OCI-LY3 (cell line): ENCODE data around the gene PLEKHA7.

Source experiments
- H2AFZ ChIP-seq: fragments of 200-600, 300-600 bp; shearing (Covaris generic); 2 replicates; pipeline ENCODE4 v1.6.0; 2014; ENCODE audit warnings: antibody characterized with exemption, low read depth, low read length
- H3K27ac ChIP-seq: fragments of 200-600, 300-600 bp; sonication (generic); 2 replicates; pipeline ENCODE4 v1.5.1; 2014; ENCODE audit warnings: mild to moderate bottlenecking, low read length, moderate library complexity, mixed read lengths
- H3K27me3 ChIP-seq: fragments of 200-600, 300-600 bp; sonication (generic); 2 replicates; pipeline ENCODE4 v1.6.1; 2014; ENCODE audit warnings: low read depth, low read length, mixed read lengths
- H3K36me3 ChIP-seq: fragments of 200-600, 300-600 bp; sonication (generic); replicated peaks from 2 replicates; pipeline ENCODE3; 2014; ENCODE audit warnings: low read depth, low read length, mixed read lengths
- H3K4me1 ChIP-seq: fragments of 300-600, 200-600 bp; sonication (generic); 2 replicates; pipeline ENCODE4 v1.6.1; 2014; ENCODE audit warnings: low read length, mixed read lengths
- H3K4me2 ChIP-seq: fragments of 200-600, 300-600 bp; sonication (generic); 2 replicates; pipeline ENCODE4 v1.6.1; 2014; ENCODE audit warnings: low read length, mixed read lengths
- H3K4me3 ChIP-seq: fragments of 300-600, 200-600 bp; sonication (generic); 2 replicates; pipeline ENCODE4 v1.5.1; 2014; ENCODE audit warnings: antibody characterized with exemption, mild to moderate bottlenecking, low read length, moderate library complexity
- H3K79me2 ChIP-seq: fragments of 300-600, 200-600 bp; shearing (Covaris generic); 2 replicates; pipeline ENCODE4 v1.6.1; 2014; ENCODE audit warnings: mild to moderate bottlenecking, low read length, mixed read lengths
- H3K9ac ChIP-seq: fragments of 300-600, 200-600 bp; shearing (Covaris generic); 2 replicates; pipeline ENCODE4 v1.6.0; 2014; ENCODE audit warnings: mild to moderate bottlenecking, low read length, moderate library complexity
- H3K9me3 ChIP-seq: fragments of 200-600, 300-600 bp; shearing (Covaris generic); 2 replicates; pipeline ENCODE4 v1.6.1; 2014; ENCODE audit warnings: low read length, mixed read lengths; ENCODE audit not compliant: insufficient read depth
- H4K20me1 ChIP-seq: fragments of 200-600, 300-600 bp; sonication (generic); 2 replicates; pipeline ENCODE4 v1.6.1; 2016; ENCODE audit warnings: low read length, mixed read lengths; ENCODE audit not compliant: insufficient read depth
- EZH2phosphoT487 ChIP-seq: fragments of 200-600 bp; shearing (Covaris generic); IDR thresholded peaks from 2 replicates; pipeline ENCODE4 v1.6.1; 2018; ENCODE audit warnings: antibody characterized with exemption, mixed run types, low read depth
- TF ChIP-seq, protein P1 (sequence below): fragments of 200-600, 300-600 bp; sonication (generic); IDR thresholded peaks from 2 replicates; pipeline ENCODE4 v1.5.1; 2014; ENCODE audit warnings: antibody characterized with exemption, low read length, low read depth

PLEKHA7 gene

GRCh38 chr11:16879690-16880089, 134.5 kb downstream of the PLEKHA7 start:
- H3K27ac ChIP-seq: no peak overlapping the region
- H3K9ac ChIP-seq: no peak overlapping the region
- H3K9me3 ChIP-seq: no peaks in the 10 kb centered on the region
- H4K20me1 ChIP-seq: no peaks in the 10 kb centered on the region
- no peak overlapping the region for H3K4me2 ChIP-seq
- no peak for TF ChIP-seq EZH2phosphoT487
- no peaks in the 10 kb centered on the region for H3K36me3 ChIP-seq
- H2AFZ ChIP-seq: no peak overlapping the region
- peaks cover 47% of the 10 kb centered on the region for H3K27me3 ChIP-seq
- H3K79me2 ChIP-seq: no peaks in the 10 kb centered on the region
- no peak overlapping the region for H3K4me3 ChIP-seq
- H3K4me1 ChIP-seq: no peaks in the 10 kb centered on the region

DNA sequence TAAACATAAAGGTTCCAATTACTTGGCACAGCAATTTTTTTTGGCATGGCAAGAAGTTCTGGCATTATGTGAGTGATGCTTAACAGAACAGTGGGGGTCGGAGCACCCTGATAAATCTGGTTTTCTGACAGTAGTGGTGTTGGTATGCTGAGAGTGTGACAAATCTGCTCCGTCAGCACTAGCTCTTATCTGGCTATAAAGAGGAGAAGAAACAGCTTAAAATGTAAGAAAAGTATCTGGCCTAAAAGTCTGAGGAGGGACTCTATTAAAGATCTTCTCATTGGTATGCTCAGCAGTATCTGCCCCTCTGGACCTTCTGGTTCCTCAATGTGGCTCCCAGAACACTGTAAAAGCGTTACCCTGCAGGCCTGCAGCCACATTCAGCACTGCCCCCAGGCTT, 137.4 kb downstream of the PLEKHA7 start:
- peaks cover 39% of the 10 kb centered on the region for H3K27me3 ChIP-seq
- H3K4me3 ChIP-seq: no peak overlapping the region
- H3K36me3 ChIP-seq: no peaks in the 10 kb centered on the region
- H3K4me1 ChIP-seq: no peaks in the 10 kb centered on the region
- no peak overlapping the region for H3K27ac ChIP-seq
- H3K79me2 ChIP-seq: no peaks in the 10 kb centered on the region
- no peaks in the 10 kb centered on the region for H3K9me3 ChIP-seq
- TF ChIP-seq, protein P1, sequence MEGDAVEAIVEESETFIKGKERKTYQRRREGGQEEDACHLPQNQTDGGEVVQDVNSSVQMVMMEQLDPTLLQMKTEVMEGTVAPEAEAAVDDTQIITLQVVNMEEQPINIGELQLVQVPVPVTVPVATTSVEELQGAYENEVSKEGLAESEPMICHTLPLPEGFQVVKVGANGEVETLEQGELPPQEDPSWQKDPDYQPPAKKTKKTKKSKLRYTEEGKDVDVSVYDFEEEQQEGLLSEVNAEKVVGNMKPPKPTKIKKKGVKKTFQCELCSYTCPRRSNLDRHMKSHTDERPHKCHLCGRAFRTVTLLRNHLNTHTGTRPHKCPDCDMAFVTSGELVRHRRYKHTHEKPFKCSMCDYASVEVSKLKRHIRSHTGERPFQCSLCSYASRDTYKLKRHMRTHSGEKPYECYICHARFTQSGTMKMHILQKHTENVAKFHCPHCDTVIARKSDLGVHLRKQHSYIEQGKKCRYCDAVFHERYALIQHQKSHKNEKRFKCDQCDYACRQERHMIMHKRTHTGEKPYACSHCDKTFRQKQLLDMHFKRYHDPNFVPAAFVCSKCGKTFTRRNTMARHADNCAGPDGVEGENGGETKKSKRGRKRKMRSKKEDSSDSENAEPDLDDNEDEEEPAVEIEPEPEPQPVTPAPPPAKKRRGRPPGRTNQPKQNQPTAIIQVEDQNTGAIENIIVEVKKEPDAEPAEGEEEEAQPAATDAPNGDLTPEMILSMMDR: no peak
- TF ChIP-seq EZH2phosphoT487: no peak
- no peak overlapping the region for H2AFZ ChIP-seq
- H4K20me1 ChIP-seq: no peaks in the 10 kb centered on the region
- no peak overlapping the region for H3K4me2 ChIP-seq
- H3K9ac ChIP-seq: no peak overlapping the region

DNA sequence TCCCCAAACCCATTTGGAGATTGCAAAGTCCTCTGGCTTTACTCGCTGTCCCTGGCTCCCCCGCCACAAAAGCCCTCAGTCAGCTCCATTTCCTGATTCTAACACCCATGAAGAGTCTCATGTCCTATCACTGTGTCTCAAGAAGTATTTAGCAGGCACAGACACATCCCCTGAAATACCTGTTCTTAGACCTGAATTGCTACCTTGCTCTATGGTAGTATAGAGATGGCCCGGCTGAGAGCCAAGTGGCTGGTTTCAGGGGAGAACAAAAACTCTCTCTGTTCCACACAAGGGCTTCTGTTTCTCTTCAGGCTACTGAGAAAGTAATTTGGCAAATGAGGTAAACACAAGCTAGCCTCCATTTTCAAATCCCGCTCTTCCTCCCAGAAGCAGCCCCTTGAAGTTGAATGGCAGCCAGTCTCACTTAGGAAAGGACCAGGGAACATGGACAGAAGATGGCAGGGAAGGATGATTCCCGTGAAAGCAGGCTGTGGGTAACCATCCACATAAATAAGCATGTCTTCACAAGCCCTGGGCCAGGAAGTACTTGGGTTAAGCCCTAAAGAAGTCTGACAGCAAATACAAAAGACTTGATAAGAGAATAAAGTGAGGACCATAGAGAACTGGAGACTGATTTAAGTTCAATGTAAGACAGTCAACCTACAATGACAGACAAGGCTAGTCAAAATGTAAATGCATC, 138.0 kb downstream of the PLEKHA7 start:
- H3K4me1 ChIP-seq: no peaks in the 10 kb centered on the region
- H3K27me3 ChIP-seq: peaks cover 40% of the 10 kb centered on the region
- no peak overlapping the region for H3K4me3 ChIP-seq
- no peaks in the 10 kb centered on the region for H3K36me3 ChIP-seq
- no peaks in the 10 kb centered on the region for H3K9me3 ChIP-seq
- H3K79me2 ChIP-seq: no peaks in the 10 kb centered on the region
- no peak overlapping the region for H3K27ac ChIP-seq
- no peaks in the 10 kb centered on the region for H4K20me1 ChIP-seq
- H2AFZ ChIP-seq: no peak overlapping the region
- TF ChIP-seq, protein P1: no peak
- no peak for TF ChIP-seq EZH2phosphoT487
- H3K9ac ChIP-seq: no peak overlapping the region
- H3K4me2 ChIP-seq: no peak overlapping the region

DNA sequence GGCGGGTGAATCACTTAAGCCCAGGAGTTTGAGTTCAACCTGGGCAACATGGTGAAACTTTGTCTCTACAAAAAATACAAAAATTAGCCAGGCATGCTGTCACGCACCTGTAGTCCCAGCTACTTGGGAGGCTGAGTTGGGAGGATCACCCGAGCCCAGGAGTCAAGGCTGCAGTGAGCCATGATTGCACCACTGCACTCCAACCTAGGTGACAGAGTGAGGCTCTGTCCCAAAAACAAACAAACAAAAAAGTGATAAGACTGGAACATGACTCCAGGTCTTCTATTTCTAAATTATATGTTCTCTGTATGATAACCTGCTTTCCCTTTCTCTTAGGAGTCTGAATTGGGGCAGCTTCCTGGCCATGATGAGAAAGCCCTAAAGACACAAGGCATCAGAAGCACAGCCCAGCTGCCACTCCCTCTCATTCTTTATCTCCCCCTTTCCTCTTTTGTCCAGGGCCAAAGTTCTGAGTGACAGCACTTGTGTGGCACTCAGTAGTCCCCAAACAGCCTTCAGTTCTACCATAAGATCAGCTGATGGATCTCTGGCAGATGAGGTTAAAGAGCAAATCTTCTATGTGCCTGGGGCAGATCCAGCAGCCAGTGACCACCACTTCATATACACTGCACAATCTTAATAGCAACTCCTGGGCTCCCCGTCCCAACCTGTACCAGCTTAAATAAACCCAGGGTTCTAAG, 139.8 kb downstream of the PLEKHA7 start:
- no peak overlapping the region for H3K9ac ChIP-seq
- no peaks in the 10 kb centered on the region for H3K79me2 ChIP-seq
- H3K36me3 ChIP-seq: no peaks in the 10 kb centered on the region
- H3K27me3 ChIP-seq: peaks cover 40% of the 10 kb centered on the region
- H3K4me1 ChIP-seq: no peaks in the 10 kb centered on the region
- no peak overlapping the region for H3K27ac ChIP-seq
- TF ChIP-seq, protein P1: no peak
- TF ChIP-seq EZH2phosphoT487: no peak
- H3K9me3 ChIP-seq: no peaks in the 10 kb centered on the region
- no peaks in the 10 kb centered on the region for H4K20me1 ChIP-seq
- H3K4me2 ChIP-seq: no peak overlapping the region
- H3K4me3 ChIP-seq: no peak overlapping the region
- H2AFZ ChIP-seq: no peak overlapping the region
